GM21717 (cell line): ENCODE measurements around the gene CDRT15L2.
"Not testable (repeated sequence)": the region's sequence is repeated elsewhere in the genome, so short reads cannot be mapped to it uniquely, and the experiment has no call there.

Experiments
- ATAC-seq: cut with Tn5 transposase; IDR thresholded peaks from one replicate; pipeline ENCODE4 v1.9.1; 2021; ENCODE audit warnings: mild to moderate bottlenecking, moderate library complexity; ENCODE audit not compliant: unreplicated experiment

Gene CDRT15L2

GRCh38 chr17:20573216-20573615 lies 6.3 kb upstream of the CDRT15L2 start:
- not testable (repeated sequence) for ATAC-seq

GRCh38 chr17:20575071-20575470 lies 4.5 kb upstream of the CDRT15L2 start:
- not testable (repeated sequence) for ATAC-seq

- not testable (repeated sequence) for ATAC-seq
These were observed 4.5 kb downstream of the CDRT15L2 start for GRCh38 chr17:20583891-20584577.

- not testable (repeated sequence) for ATAC-seq
These were observed 9.4 kb downstream of the CDRT15L2 start for GRCh38 chr17:20588744-20589453.

GRCh38 chr17:20589454-20589810 lies 9.9 kb downstream of the CDRT15L2 start:
- not testable (repeated sequence) for ATAC-seq

GRCh38 chr17:20591040-20591439 lies 11.5 kb downstream of the CDRT15L2 start:
- ATAC-seq, result not testable (repeated sequence)

GRCh38 chr17:20605568-20605967 lies 26.0 kb downstream of the CDRT15L2 start:
- not testable (repeated sequence) for ATAC-seq

- not testable (repeated sequence) for ATAC-seq
These were observed 30.0 kb downstream of the CDRT15L2 start for GRCh38 chr17:20609490-20609889.

- no peak for ATAC-seq
These were observed 31.8 kb downstream of the CDRT15L2 start for GRCh38 chr17:20611309-20611708.

GRCh38 chr17:20612635-20613034 lies 33.1 kb downstream of the CDRT15L2 start:
- no peak for ATAC-seq

GRCh38 chr17:20613248-20613647 lies 33.7 kb downstream of the CDRT15L2 start:
- ATAC-seq, result no peak

- ATAC-seq, result no peak
These were observed 34.4 kb downstream of the CDRT15L2 start for GRCh38 chr17:20613905-20614304.

- ATAC-seq, result not testable (repeated sequence)
These were observed 35.9 kb downstream of the CDRT15L2 start for GRCh38 chr17:20615461-20615860.
